Medulla oblongata (tissue), 1 donor: ENCODE results near the gene NCOA1.

Source experiments
- DNase-seq: peaks from one replicate; pipeline ENCODE4 v3.0.0-alpha.2; 2015; ENCODE audit errors: extremely low spot score

The NCOA1 gene

GRCh38 chr2:24690524-24690923 is 199.5 kb downstream of the NCOA1 start:
- no peak for DNase-seq

GRCh38 chr2:24691806-24692205 is 200.8 kb downstream of the NCOA1 start:
- peak; percentile 18 for DNase-seq

- DNase-seq: no peak
Measured at GRCh38 chr2:24697792-24698191, 206.7 kb downstream of the NCOA1 start.

GRCh38 chr2:24702800-24703199 is 211.7 kb downstream of the NCOA1 start:
- no peak for DNase-seq

- no peak for DNase-seq
Measured at GRCh38 chr2:24704692-24705091, 213.6 kb downstream of the NCOA1 start.

GRCh38 chr2:24707143-24707542 is 216.1 kb downstream of the NCOA1 start:
- DNase-seq: peak; percentile 54

GRCh38 chr2:24708537-24709152 is 217.6 kb downstream of the NCOA1 start:
- DNase-seq: no peak

GRCh38 chr2:24710806-24711205 is 219.8 kb downstream of the NCOA1 start:
- no peak for DNase-seq

- no peak for DNase-seq
Measured at GRCh38 chr2:24711865-24712264, 220.8 kb downstream of the NCOA1 start.

GRCh38 chr2:24712296-24712695 is 221.2 kb downstream of the NCOA1 start:
- DNase-seq: no peak

GRCh38 chr2:24717263-24717951 is 226.4 kb downstream of the NCOA1 start:
- DNase-seq: no peak

GRCh38 chr2:24720310-24720709 is 229.3 kb downstream of the NCOA1 start:
- no peak for DNase-seq

- peak; percentile 95 for DNase-seq
Measured at GRCh38 chr2:24721470-24721869, 230.4 kb downstream of the NCOA1 start.

- DNase-seq: no peak
Measured at GRCh38 chr2:24722141-24722790, 231.2 kb downstream of the NCOA1 start.

GRCh38 chr2:24723191-24723590 is 232.1 kb downstream of the NCOA1 start:
- no peak for DNase-seq

GRCh38 chr2:24723665-24724064 is 232.6 kb downstream of the NCOA1 start:
- no peak for DNase-seq

- no peak for DNase-seq
Measured at GRCh38 chr2:24724111-24724775, 233.2 kb downstream of the NCOA1 start.

GRCh38 chr2:24725956-24726355 is 234.9 kb downstream of the NCOA1 start:
- no peak for DNase-seq

- no peak for DNase-seq
Measured at GRCh38 chr2:24730481-24730880, 239.4 kb downstream of the NCOA1 start.

- no peak for DNase-seq
Measured at GRCh38 chr2:24731040-24731439, 240.0 kb downstream of the NCOA1 start.

- no peak for DNase-seq
Measured at GRCh38 chr2:24731923-24732322, 240.9 kb downstream of the NCOA1 start.

GRCh38 chr2:24734741-24735140 is 243.7 kb downstream of the NCOA1 start:
- no peak for DNase-seq
